ENCODE data around the gene BCAR1. TPM values are rescaled to one million over a fixed set of nuclear protein-coding genes. Genes with fewer than 3 reads are reported as not detected.

The BCAR1 gene
- total and polyA plus RNA-seq, 2 of the 13 experiments (the other 11 are each of a cell fraction or from before 2014, with no cell fraction given), result 48.1 to 51.7 TPM

DNA sequence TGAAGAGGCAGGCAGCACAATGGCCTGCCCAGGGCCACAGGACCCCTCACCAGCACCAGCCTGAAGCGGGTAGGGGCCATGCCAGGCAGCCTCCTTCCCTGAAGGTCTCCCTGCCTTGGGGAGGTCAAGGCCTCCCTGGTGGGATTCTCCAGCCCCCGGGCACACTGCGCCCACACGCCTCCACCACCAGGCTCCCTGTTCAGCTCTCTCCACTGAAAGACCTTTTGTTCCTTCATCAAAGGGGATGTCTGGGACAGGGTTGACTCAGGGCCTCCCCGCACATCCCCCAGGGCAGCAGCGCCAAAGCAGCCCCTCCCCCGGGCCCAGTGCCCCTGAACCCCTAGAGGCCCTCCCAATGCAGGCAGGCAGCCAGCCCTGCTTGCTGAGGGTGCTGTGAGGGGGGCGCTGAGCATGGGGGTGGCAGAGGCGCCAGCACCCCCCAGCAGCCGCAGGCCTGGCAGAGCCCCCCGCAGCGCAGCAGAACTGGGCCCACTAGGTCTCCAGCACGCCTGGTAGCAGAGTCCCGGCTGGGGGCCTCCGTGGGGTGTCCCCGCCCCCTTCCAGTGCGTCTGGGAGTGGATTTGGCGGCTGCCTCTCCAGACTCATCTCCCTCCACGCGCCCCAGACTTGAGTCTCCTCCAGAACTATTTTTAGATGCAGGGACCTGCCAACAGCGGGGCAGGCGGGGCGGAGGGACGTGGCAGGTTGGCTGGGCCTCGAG, 13.1 kb downstream of the BCAR1 start (continued):
- TF ChIP-seq PREB (CRISPR knock-in tag; IDR thresholded peaks at IDR 0.05) (no peak), NFIC (IDR thresholded peaks at IDR 0.05; ENCODE audit: low read length) (no peak), ZZZ3 (CRISPR knock-in tag; IDR thresholded peaks at IDR 0.05; ENCODE audit: borderline replicate concordance) (no peak), ZNF841 (CRISPR knock-in tag; IDR thresholded peaks at IDR 0.05; ENCODE audit: borderline replicate concordance) (no peak), EZH2 (conservative IDR thresholded peaks at IDR 0.05; ENCODE audit: low read depth, low read length) (no peak), HDAC2 (CRISPR knock-in tag; IDR thresholded peaks at IDR 0.05) (peak; percentile 73), ZFP90 (CRISPR knock-in tag; IDR thresholded peaks at IDR 0.05; ENCODE audit: borderline replicate concordance) (no peak), ZNF552 (CRISPR knock-in tag; IDR thresholded peaks at IDR 0.05; ENCODE audit: borderline replicate concordance) (peak; percentile 47; the same call in 1 of the 2 replicates), ZFP62 (CRISPR knock-in tag; IDR thresholded peaks at IDR 0.05) (no peak), MAFG (CRISPR knock-in tag; IDR thresholded peaks at IDR 0.05) (no peak), RXRB (CRISPR knock-in tag; IDR thresholded peaks at IDR 0.05; ENCODE audit: borderline replicate concordance) (peak; percentile 77; the same call in 1 of the 2 replicates), FOSL2 (CRISPR knock-in tag; IDR thresholded peaks at IDR 0.05) (peak; percentile 81), ZNF33A (CRISPR knock-in tag; IDR thresholded peaks at IDR 0.05; ENCODE audit: borderline replicate concordance) (no peak), FIP1L1 (IDR thresholded peaks at IDR 0.05; ENCODE audit: borderline replicate concordance, insufficient read depth, low read depth, low read length) (no peak), ARID2 (CRISPR knock-in tag; IDR thresholded peaks at IDR 0.05; ENCODE audit: borderline replicate concordance) (no peak), ERF (CRISPR knock-in tag; IDR thresholded peaks at IDR 0.05) (no peak), ZNF770 (CRISPR knock-in tag; IDR thresholded peaks at IDR 0.05) (peak; percentile 67; the same call in 1 of the 2 replicates), ZNF678 (CRISPR knock-in tag; IDR thresholded peaks at IDR 0.05) (no peak), TAF15 (IDR thresholded peaks at IDR 0.05; ENCODE audit: low read depth, low read length, poor library complexity, severe bottlenecking) (no peak), ZFY (CRISPR knock-in tag; IDR thresholded peaks at IDR 0.05) (no peak; the same call in 1 of the 2 replicates), ADNP (CRISPR knock-in tag; IDR thresholded peaks at IDR 0.05) (no peak), NCOA2 (CRISPR knock-in tag; IDR thresholded peaks at IDR 0.05) (peak; percentile 79)
- TF ChIP-seq, protein P1, sequence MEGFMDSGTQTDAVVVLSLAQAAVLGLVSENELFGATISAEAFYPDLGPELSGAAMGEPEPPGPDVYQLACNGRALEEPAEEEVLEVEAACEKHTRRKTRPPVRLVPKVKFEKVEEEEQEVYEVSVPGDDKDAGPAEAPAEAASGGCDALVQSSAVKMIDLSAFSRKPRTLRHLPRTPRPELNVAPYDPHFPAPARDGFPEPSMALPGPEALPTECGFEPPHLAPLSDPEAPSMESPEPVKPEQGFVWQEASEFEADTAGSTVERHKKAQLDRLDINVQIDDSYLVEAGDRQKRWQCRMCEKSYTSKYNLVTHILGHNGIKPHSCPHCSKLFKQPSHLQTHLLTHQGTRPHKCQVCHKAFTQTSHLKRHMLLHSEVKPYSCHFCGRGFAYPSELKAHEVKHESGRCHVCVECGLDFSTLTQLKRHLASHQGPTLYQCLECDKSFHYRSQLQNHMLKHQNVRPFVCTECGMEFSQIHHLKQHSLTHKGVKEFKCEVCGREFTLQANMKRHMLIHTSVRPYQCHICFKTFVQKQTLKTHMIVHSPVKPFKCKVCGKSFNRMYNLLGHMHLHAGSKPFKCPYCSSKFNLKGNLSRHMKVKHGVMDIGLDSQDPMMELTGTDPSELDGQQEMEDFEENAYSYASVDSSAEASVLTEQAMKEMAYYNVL (CRISPR knock-in tag; IDR thresholded peaks at IDR 0.05; ENCODE audit: borderline replicate concordance), result no peak
- TF ChIP-seq, protein P2, sequence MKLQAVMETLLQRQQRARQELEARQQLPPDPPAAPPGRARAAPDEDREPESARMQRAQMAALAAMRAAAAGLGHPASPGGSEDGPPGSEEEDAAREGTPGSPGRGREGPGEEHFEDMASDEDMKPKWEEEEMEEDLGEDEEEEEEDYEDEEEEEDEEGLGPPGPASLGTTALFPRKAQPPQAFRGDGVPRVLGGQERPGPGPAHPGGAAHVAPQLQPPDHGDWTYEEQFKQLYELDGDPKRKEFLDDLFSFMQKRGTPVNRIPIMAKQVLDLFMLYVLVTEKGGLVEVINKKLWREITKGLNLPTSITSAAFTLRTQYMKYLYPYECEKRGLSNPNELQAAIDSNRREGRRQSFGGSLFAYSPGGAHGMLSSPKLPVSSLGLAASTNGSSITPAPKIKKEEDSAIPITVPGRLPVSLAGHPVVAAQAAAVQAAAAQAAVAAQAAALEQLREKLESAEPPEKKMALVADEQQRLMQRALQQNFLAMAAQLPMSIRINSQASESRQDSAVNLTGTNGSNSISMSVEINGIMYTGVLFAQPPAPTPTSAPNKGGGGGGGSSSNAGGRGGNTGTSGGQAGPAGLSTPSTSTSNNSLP (IDR thresholded peaks at IDR 0.05; ENCODE audit: low read depth, low read length), result no peak

Measured in HepG2 (cell line).